ENCODE measurements around the gene PYDC2. TPM values are rescaled to one million over a fixed set of nuclear protein-coding genes. Genes with fewer than 3 reads are reported as not detected.

The PYDC2 gene
- total RNA-seq, 1 donor from 2014 or later = not detected

DNA sequence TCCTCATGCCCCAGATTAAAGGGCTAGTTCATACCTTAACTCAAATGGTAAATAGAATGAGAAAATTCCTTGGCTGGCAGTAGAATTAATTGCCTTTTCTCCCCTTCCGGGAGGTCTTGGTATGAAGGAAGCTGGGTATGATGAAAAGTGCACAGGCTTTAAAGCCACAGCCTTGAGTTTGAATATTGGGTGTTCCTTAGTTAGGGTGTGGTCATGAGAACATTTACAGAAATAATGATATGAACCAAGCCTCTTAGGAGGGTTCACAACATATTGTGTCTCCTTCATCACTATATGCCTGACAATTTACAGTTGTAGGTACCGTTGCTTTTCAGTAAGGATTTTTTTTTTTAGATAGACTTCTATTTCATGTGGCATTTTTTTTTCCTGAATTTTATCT is 48.1 kb downstream of the PYDC2 start:
- Histone ChIP-seq H3K4me1 (no peaks in the 10 kb centered on the region), H3K36me3 (no peaks in the 10 kb centered on the region), H3K27ac (no peak overlapping the region), H3K4me3 (no peak overlapping the region), H3K9me3 (no peaks in the 10 kb centered on the region), H3K27me3 (no peaks in the 10 kb centered on the region)
- TF ChIP-seq, protein P1, sequence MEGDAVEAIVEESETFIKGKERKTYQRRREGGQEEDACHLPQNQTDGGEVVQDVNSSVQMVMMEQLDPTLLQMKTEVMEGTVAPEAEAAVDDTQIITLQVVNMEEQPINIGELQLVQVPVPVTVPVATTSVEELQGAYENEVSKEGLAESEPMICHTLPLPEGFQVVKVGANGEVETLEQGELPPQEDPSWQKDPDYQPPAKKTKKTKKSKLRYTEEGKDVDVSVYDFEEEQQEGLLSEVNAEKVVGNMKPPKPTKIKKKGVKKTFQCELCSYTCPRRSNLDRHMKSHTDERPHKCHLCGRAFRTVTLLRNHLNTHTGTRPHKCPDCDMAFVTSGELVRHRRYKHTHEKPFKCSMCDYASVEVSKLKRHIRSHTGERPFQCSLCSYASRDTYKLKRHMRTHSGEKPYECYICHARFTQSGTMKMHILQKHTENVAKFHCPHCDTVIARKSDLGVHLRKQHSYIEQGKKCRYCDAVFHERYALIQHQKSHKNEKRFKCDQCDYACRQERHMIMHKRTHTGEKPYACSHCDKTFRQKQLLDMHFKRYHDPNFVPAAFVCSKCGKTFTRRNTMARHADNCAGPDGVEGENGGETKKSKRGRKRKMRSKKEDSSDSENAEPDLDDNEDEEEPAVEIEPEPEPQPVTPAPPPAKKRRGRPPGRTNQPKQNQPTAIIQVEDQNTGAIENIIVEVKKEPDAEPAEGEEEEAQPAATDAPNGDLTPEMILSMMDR (IDR thresholded peaks at IDR 0.05) = no peak
- no peak for DNase-seq (ENCODE audit: low spot score in 2 of 2)
- intact Hi-C loops (cut with DNase I) = no loop called here

Other genes starting within 250 kb of the PYDC2 start
- gene CCDC50, start 131.8 kb upstream of the PYDC2 start, total RNA-seq = 82.8 TPM
- gene UTS2B, start 130.6 kb upstream of the PYDC2 start, total RNA-seq = 16.8 TPM

Measured in ascending aorta (tissue), 2 donors.